Pulmonary artery endothelial cell (primary cell): ENCODE measurements around the gene STKLD1. TPM values are rescaled to one million over a fixed set of nuclear protein-coding genes. Genes with fewer than 3 reads are reported as not detected.
"Not testable (repeated sequence)": the region's sequence is repeated elsewhere in the genome, so short reads cannot be mapped to it uniquely, and the experiment has no call there.

Experiments used
- DNase-seq: peaks from one replicate; pipeline ENCODE4 v3.0.0-alpha.2; 2011; ENCODE audit warnings: low read depth, low spot score
- total RNA-seq: library from RNA; depleted of rRNA; stranded (reverse); fragments of >200 nt; gene quantifications from 2 replicates; pipeline ENCODE4 v1.2.3, GENCODE V29; 2014

STKLD1 gene
- total RNA-seq, 1 donor from 2014 or later = 0.46 TPM

DNA sequence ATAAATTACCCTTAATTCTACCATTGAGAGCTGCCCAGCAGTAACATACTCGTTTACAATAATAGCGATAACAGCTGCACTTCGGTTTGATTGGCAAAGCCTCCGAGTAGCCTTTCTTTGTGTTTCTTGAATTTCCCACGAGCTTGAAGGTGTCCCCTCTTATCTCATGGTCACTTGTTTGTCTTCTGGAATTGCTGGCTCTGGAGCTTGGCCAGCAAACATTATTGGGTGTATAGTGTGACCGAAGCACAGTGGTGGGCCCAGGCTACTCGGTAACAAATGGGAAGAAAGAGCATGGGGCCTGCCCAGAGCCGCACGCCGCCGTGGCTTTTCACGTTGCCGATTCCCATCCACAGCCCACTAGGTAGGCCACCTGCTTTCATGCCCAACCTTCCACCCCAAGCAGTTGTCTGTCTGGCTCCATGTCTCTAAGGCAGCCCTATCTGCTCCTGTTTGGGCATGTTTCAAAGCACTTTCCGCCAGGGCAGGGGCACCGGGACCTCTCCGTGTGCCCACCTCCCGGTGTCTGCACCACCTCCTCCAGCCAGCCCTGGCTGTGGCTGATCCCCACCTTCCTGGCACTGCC lies 8.7 kb downstream of the STKLD1 start:
- no peak for DNase-seq

DNA sequence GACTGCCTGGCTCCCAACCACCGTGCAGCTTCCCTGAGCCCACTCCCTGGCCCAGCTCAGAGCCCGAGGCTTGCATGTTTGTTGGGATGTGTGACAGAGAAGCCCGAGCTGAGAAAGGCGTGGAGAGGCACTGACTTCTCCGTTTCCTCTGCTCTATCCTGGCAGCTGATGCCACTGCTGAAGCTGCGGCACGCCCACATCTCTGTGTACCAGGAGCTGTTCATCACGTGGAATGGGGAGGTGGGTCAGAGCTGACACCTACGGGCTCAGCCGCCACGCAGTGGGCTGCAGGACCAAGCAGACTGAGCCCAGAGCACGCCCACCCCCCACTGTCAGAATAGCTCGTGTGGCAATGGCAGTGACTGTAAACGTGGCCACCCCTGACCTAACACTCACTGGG lies 9.3 kb downstream of the STKLD1 start:
- no peak for DNase-seq

DNA sequence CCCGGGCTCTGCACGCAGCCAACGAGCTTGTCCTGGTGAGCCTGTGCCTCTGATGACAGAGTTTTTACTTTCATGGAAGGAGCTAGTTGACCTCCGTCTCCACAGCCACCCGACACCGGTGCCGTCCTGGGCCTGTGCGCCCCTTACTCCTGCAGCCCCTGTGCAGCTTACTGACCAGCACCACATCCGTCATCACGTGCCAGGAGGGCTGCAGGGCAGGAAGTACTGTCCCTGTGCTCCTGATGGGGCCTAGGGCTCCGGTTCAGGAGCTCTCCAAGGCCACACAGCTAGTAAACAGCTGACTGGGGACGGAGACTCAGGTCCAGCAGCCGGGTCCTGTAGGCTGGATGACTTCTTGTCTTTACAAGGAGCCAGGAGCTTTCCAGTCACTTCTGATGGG lies 10.2 kb downstream of the STKLD1 start:
- no peak for DNase-seq

DNA sequence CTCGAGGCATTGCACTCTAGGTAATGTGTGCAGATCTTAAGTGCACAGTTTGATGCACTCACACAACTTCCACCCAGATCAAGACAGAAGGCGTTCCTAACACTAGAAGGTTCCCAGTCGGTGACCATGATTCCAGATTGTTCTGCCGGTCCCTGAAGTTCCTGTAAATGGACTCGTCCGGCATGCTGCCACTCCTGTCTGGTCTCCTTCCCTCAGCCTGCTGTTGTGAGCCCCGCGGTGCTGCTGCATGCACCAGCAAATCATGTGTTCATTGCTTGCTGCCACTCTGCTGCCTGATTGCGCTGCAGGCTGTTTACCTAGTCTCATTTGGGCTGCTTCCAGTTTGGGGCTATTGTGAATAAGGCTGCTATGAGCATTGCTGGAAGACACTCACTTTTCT lies 11.5 kb downstream of the STKLD1 start:
- no peak for DNase-seq

DNA sequence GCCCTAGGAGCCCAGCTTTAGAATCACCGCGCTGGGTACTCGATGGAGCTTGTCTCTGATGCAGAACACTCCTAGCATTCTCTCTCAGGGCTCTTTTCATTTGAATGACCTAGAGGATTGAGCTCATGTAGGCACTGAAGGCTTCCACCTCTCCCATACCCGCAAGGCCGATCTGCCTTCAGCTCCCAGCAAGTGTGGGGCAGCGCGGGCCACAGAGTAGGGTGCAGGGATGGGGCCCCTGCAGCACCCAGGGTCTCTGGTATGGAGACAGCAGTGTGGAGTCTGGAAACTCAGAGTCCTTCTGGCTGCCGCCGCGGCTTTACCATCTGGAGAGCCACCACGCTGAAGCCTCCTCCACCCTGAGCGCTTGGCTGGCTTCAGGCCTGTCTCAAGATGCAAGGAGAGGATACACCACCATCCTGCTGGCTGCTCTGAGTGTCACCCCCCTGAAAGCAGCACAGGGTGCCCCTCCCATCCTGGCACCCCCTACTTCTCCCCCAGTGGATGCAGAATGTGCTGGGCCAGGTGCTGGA lies 12.9 kb downstream of the STKLD1 start:
- DNase-seq = no peak

DNA sequence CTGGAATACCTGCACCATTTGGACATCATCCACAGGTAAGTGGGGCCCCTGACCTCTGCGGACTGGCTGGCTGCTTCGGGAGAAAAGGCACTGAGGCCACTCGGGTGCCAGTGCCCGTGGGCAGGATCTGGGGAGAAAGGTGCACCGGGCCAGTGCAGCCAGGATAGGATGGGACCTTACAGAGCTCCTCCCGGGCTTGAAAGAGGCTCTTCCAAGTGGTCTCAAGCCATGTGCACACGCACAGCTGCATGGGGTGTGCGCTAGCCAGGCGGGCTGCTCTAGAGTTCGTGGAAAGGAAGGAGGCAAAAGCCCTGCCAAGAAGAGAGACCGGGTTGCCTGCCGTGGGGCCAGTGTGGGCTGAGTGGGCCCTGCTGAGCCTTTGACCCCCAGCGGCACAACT lies 13.4 kb downstream of the STKLD1 start:
- DNase-seq = no peak

DNA sequence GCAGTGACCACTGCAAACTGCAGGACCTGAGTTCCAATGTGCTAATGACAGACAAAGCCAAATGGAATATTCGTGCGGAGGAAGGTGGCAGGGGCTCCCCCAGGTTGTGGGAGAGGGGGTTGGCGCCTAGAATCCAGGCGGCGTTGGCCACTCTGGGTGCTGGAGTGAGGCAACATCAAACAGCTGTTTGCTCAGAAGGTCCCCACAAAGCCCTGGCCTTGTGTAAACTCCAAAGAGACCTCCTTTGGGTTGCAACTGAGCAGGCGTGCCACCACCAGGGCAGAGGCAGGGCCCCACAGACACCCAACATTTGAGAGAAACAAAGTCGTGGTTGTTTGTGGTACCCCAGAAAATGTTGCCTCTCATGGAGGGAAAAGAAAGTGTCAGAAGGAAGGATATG lies 14.5 kb downstream of the STKLD1 start:
- no peak for DNase-seq

DNA sequence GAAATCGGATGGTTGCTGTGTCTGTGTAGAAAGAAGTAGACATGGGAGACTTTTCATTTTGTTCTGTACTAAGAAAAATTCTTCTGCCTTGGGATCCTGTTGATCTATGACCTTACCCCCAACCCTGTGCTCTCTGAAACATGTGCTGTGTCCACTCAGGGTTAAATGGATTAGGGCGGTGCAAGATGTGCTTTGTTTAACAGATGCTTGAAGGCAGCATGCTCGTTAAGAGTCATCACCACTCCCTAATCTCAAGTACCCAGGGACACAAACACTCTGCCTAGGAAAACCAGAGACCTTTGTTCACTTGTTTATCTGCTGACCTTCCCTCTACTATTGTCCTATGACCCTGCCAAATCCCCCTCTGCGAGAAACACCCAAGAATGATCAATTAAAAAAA lies 15.3 kb downstream of the STKLD1 start:
- DNase-seq = not testable (repeated sequence)

DNA sequence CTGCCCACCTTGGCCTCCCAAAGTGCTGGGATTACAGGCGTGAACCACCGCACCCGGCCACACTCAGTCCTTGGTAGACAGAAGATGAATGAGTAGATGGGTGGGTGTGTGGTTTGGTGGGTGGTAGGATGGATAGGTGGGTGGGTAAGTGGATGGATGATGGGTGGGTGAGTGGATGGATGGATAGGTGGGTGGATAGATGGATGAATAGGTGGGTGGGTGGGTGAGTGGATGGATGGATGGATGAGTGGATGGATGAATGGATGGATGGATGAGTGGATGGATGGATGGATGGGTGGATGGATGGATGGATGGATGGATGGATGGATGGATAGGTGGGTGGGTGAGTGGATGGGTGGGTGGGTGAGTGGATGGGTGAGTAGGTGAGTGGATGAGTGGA lies 16.1 kb downstream of the STKLD1 start:
- not testable (repeated sequence) for DNase-seq

DNA sequence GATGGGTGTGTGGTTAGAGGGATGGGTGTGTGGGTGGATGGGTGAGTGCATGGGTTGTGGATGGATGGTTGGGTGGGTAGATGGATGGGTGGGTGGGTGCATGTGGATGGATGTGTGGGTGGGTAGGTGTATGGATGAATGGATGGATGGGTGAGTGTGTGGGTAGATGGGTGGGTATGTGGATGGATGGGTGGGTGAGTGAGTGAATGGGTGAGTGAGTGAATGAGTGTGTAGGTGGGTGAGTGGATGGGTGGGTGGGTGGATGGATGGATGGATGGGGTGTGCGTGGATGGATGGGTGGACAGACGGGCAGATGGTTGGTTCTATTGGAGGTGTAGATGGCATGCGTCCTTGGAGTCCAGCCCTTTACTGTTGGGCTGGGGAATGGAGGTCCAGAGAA lies 17.2 kb downstream of the STKLD1 start:
- no peak for DNase-seq

DNA sequence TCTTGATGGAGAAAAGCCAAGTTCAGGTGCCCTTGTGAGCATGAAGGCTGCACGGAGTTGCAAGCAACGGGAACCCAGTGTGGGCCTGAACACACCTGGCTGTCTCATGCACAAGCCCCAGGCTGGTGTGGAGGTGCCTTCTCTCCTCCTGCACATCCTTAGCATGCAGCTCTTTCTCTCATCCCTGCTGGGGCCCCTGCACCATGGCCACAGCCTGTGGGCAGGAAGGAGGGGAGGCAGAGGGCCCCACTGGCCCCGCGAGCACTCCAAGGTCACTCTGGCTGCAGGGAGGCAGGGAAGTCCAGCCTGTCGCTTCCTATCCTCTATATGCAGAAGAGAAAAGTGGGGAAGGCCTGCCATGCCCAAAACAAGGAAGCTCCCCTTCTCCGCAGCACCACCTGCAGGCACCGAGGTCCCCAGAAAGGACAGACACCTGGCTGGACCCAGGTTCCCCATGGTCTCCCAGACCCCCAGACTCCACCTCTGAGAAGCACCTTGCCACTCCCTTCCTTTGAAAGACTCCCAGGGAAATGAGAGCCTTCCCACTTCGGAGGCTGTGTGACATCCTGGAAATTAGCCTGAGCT lies 18.6 kb downstream of the STKLD1 start:
- DNase-seq = no peak

DNA sequence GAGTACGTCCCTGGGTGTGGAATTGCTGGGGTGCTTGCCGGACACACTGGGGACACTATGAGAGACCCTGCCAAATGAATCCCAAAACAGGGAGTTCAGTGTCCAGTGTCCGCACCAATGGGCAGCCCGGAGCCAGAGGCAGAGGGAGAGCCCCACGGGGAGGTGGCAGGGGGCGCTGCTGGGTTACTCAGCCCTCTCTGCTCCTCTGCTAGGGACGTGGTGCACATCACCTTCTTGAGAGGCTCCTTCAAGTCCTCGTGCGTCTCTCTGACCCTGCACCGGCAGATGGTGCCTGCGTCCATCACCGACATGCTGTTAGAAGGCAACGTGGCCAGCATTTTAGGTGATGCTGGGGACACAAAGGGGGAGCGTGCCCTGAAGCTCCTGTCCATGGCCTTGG lies 20.8 kb downstream of the STKLD1 start:
- no peak for DNase-seq

DNA sequence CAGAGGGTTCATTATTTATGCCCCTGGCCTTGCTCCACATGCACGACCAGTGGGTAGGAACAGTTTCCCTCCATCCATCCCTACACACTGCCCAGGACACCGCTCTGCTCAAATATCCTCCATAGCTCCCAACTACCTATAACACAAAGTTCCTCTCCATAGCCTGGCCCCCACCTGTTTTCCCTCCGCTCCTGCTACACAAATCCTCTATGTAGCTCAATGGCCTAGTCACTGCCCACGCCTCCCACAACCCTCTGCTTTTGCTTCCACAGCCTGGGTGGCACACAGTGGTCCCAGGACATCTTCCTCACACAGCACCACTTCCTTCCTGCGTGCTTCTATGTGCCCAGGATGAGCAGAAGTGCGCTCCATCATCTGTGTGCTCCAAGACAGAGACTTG lies 21.2 kb downstream of the STKLD1 start:
- no peak for DNase-seq

DNA sequence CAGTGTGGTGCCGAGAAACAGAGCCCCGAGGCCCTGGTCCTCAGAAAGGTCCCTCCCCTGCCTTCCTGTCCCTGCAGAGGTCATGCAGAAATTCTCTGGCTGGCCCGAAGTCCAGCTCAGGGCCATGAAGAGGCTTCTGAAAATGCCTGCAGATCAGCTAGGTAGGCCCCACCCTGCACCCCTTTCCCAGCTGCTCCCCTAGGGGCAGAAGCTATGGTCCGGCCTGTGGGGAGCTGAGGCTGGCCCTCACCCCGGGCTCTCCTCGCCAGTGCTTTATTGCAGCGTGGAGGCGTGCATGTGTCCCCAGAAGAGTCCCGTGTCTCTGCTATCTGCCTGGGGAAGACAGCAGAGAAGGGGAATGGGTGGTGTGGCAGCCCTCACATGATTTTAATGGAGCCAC lies 21.7 kb downstream of the STKLD1 start:
- no peak for DNase-seq

DNA sequence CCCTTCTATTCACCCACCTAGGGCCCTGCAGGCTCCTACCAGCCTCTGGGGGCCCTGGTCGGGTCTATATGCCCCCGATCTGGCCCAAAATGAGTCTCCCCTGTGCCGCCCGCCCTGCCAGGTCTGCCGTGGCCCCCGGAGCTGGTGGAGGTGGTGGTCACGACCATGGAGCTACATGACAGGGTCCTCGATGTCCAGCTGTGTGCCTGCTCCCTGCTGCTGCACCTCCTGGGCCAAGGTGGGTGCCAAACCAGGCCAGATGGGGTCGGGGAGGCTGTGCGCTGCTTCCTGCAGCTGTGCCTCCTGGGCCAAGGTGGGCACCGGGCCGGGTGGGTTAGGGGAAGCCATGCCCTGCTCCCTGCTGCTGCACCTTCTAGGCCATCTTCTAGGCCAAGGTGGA lies 24.1 kb downstream of the STKLD1 start:
- no peak for DNase-seq

DNA sequence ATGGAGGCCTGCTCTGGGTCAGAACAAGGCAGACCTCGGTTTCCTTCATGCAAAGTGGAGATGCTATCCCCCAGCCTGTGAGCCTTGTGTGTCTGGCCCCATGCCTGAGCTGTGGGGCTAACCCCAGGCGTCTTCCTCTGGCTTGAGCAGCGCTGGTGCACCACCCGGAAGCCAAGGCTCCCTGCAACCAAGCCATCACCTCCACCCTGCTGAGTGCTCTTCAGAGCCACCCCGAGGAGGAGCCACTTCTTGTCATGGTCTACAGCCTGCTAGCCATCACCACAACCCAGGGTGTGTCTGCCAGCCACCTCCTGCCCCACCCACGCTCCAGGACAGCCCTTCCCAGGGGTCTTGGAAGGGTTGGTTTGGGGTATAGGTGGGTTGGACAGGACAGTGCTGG lies 25.4 kb downstream of the STKLD1 start:
- DNase-seq = no peak

DNA sequence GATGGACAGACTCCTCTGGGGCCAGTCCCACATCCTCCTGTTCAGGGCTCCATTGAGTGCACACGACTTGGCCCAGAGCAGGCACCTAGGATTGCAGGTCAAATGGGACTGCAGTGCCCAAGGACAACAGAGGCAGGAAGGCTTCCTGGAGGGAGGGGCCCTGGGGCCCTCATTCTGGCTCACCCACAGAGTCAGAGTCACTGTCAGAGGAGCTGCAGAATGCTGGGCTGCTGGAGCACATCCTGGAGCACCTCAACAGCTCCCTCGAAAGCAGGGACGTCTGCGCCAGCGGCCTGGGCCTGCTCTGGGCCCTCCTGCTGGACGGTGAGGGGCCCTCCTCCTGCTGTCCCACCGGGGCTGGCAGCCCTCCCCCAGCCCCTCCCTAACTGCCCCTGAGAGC lies 26.5 kb downstream of the STKLD1 start:
- DNase-seq = no peak

DNA sequence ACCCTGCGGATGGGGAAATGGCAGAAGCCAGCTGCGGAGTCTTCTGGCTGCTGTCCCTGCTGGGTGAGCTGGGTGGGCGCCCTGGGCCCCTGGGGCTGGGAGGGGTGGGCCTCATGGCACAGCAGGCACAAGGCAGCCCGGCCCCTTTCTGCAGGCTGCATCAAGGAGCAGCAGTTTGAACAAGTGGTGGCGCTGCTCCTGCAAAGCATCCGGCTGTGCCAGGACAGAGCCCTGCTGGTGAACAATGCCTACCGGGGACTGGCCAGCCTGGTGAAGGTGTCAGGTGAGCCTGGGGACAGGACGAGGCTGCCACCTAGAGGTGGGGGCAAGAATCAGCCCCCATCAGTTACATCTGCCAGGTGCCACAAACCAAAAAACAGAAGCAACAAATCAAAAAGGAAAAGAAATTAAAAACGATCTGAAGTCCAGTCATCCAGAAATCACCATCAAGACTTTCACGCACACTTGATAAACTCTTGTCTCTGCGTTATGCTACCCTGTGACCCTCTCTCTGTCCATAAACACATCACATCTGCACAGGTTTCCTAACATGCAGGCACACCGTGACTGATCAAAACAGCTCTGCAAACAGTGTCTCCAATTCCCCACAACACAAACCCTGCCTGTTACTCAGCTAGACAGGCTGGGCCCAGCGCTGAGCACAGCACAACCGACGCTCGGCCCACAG lies 27.7 kb downstream of the STKLD1 start:
- no peak for DNase-seq

DNA sequence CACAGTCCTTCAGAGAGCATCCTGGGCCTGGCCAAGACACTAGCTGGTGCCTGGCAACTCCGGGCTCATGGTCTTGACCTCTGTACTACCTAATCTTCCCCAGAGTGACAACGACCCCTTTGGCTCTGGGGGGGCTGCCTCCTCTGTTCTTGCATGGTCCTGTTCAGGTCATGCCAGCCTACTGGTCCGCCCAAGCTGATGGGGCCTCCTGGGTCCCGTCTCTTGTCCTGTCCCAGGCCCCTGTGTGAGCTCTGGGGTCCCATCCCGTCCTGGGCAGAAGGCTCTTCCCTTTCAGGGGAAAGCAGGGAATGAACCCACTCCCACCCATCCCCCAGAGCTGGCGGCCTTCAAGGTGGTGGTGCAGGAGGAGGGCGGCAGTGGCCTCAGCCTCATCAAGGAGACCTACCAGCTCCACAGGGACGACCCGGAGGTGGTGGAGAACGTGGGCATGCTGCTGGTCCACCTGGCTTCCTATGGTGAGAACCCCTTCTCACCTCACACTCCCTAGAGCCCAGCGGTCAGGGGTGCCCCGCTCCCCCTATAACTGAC lies 28.4 kb downstream of the STKLD1 start:
- DNase-seq = no peak

DNA sequence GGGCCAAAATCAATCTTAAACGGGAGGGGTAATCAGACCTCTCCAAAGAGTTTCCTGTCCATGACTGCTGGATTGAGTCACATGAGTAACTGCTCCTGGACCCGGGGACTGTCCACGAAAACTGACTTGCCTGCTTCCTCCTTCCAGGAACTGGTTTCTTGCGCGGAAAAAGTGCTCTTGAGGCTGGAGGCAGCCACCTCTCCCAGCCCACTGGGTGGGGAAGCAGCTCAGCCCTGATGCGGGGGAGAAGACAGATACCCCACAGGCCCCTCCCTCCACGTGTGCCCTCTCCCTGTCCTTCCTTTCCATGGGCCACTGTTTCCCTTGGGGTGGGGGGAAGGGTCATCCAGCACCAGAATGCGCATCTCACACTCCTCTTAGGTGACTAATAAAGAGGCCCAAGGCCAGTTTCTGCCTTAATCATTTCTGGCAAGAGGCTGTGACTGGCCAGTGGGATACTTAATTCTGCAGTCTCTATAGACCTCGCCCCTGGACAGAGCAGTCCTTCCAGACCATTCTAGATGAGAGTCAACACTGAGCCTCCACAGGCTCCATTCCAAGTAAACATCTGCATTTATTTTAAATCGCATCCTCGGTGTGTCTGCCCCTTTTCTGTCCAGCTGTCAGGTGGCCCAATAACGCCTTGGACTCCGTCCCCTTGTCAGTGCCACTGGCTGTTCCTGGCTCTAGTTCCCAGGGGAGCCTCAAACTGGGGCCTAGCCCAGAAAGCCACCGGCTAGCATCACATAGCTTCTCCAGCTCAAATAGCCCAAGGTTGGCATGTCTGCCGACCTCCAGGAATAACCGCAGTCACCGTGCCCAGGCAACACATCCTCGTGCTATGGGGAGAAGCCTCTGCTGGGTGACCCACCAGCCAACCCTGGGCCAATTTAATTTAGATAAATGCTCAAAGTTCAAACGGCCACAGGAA lies 29.6 kb downstream of the STKLD1 start:
- no peak for DNase-seq

DNA sequence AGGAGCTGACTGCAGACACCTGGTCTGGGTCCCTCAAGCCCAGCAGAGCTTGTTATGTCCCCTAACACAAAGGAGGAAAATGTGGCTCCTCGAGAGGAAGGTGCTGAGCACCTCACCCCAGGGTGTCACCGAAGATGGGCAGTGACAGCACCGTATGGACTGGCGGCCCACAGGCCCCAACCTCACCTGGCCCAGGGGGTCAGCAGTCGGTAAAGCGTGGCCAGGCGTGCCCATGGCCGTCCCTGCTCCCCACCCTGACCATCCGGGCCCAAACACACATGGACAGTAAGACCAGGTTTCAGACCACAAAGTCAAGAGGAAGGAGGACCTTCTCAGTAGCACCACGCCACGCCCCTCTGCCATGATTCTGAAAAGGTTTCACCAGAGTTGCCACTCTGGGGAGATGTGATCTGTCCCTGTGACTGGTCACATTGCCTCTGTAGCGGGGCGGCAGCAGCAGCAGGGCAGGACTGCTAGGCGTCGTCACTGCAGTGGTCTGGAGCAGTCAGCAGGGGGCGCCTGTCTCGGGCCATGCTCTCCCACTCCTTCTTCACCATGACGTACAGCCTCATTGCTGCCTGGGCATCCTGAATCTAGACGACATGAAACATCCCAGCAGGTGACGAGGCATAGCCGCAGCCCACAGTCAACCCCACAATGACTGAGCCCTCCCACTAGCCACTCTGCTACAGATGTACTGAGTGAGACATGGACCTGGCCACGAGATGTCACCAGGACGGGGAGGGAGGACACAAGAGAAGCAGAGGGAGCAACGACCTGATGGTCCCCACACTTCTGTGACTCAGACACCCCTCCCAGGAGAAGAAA lies 30.5 kb downstream of the STKLD1 start:
- peak; percentile 24 for DNase-seq
